Measurements from ENCODE around the gene KRT23.

The KRT23 gene

GRCh38 chr17:40905370-40905769, 32.1 kb downstream of the KRT23 start:
- DNase-seq = no peak

- DNase-seq = no peak
Measured at GRCh38 chr17:40903129-40903847, 34.2 kb downstream of the KRT23 start.

GRCh38 chr17:40902498-40902897, 34.9 kb downstream of the KRT23 start:
- no peak for DNase-seq

- no peak for DNase-seq
Measured at GRCh38 chr17:40901981-40902474, 35.4 kb downstream of the KRT23 start.

GRCh38 chr17:40900809-40901356, 36.6 kb downstream of the KRT23 start:
- DNase-seq = no peak

- DNase-seq = no peak
Measured at GRCh38 chr17:40896916-40897455, 40.5 kb downstream of the KRT23 start.

GRCh38 chr17:40895106-40895730, 42.2 kb downstream of the KRT23 start:
- no peak for DNase-seq

- no peak for DNase-seq
Measured at GRCh38 chr17:40888196-40888720, 49.2 kb downstream of the KRT23 start.

- DNase-seq = no peak
Measured at GRCh38 chr17:40886090-40886489, 51.4 kb downstream of the KRT23 start.

- no peak for DNase-seq
Measured at GRCh38 chr17:40884708-40885512, 52.5 kb downstream of the KRT23 start, which contains the start of gene KRT20. KRT20 (minus strand) TSS chr17:40885242; CDS start chr17:40885185, 57 bp downstream.

- no peak for DNase-seq
Measured at GRCh38 chr17:40883626-40884334, 53.7 kb downstream of the KRT23 start.

GRCh38 chr17:40883031-40883430, 54.4 kb downstream of the KRT23 start:
- no peak for DNase-seq

- DNase-seq = no peak
Measured at GRCh38 chr17:40879026-40879425, 58.4 kb downstream of the KRT23 start.

- no peak for DNase-seq
Measured at GRCh38 chr17:40878044-40878443, 59.4 kb downstream of the KRT23 start.

GRCh38 chr17:40873801-40874200, 63.6 kb downstream of the KRT23 start:
- DNase-seq = no peak

- DNase-seq = no peak
Measured at GRCh38 chr17:40873255-40873654, 64.2 kb downstream of the KRT23 start.
